SU-DHL-6 (cell line): ENCODE measurements around the gene PGBD5.

Experiments
- H2AFZ ChIP-seq: fragments of 200-600 bp; sonication (generic); 2 replicates; pipeline ENCODE4 v1.6.1; 2014; ENCODE audit warnings: low read depth, mild to moderate bottlenecking, moderate library complexity, mixed read lengths, antibody characterized with exemption, low read length; ENCODE audit not compliant: severe bottlenecking
- H3F3A ChIP-seq: fragments of 200-600 bp; shearing (Covaris generic); 2 replicates; pipeline ENCODE4 v1.6.0; 2016; ENCODE audit warnings: antibody characterized with exemption, mild to moderate bottlenecking; ENCODE audit not compliant: insufficient read depth
- H3K27ac ChIP-seq: fragments of 200-600 bp; sonication (generic); 2 replicates; pipeline ENCODE4 v1.5.1; 2016; ENCODE audit warnings: low read depth, mild to moderate bottlenecking, low read length, moderate library complexity, mixed read lengths
- H3K27me3 ChIP-seq: fragments of 200-600 bp; sonication (generic), shearing (Covaris generic); 2 replicates; pipeline ENCODE4 v1.6.0; 2014; ENCODE audit warnings: mild to moderate bottlenecking, low read length
- H3K36me3 ChIP-seq: fragments of 200-600 bp; sonication (generic); 2 replicates; pipeline ENCODE4 v1.6.1; 2014; ENCODE audit warnings: mild to moderate bottlenecking, low read length, mixed read lengths
- H3K4me2 ChIP-seq: fragments of 300-600, 200-600 bp; shearing (Covaris generic), sonication (generic); 2 replicates; pipeline ENCODE4 v1.6.0; 2014; ENCODE audit warnings: low read length, low read depth, mild to moderate bottlenecking; ENCODE audit not compliant: poor library complexity, severe bottlenecking
- H3K4me3 ChIP-seq: fragments of 200-600 bp; sonication (generic); 2 replicates; pipeline ENCODE4 v1.5.1; 2014; ENCODE audit warnings: antibody characterized with exemption, low read length, mild to moderate bottlenecking, mixed read lengths; ENCODE audit not compliant: insufficient read depth, poor library complexity, severe bottlenecking
- H3K79me2 ChIP-seq: fragments of 200-600 bp; sonication (generic); 2 replicates; pipeline ENCODE4 v1.6.1; 2014; ENCODE audit warnings: mild to moderate bottlenecking, low read length, moderate library complexity; ENCODE audit not compliant: insufficient read depth
- H3K9ac ChIP-seq: fragments of 200-600 bp; sonication (generic); 2 replicates; pipeline ENCODE4 v1.7.0; 2014; ENCODE audit warnings: mild to moderate bottlenecking, low read length
- H3K9me2 ChIP-seq: fragments of 200-600 bp; sonication (generic); replicated peaks from 2 replicates; pipeline ENCODE4 v1.6.1; 2014; ENCODE audit warnings: low read length; ENCODE audit not compliant: insufficient read depth
- H3K9me3 ChIP-seq: fragments of 200-600 bp; sonication (generic); 2 replicates; pipeline ENCODE4 v1.6.1; 2014; ENCODE audit warnings: low read length, mixed read lengths; ENCODE audit not compliant: insufficient read depth
- H4K20me1 ChIP-seq: fragments of 200-600 bp; sonication (generic); 2 replicates; pipeline ENCODE4 v1.6.1; 2014; ENCODE audit warnings: low read depth, mild to moderate bottlenecking, antibody characterized with exemption, low read length, moderate library complexity, mixed read lengths
- EZH2phosphoT487 ChIP-seq: fragments of 200-600 bp; sonication (generic), shearing (Covaris generic); conservative IDR thresholded peaks from 2 replicates; pipeline ENCODE4 v1.6.1; 2018; ENCODE audit warnings: mild to moderate bottlenecking, antibody characterized with exemption, low read length, moderate library complexity, mixed read lengths
- TF ChIP-seq, protein P1 (sequence below): fragments of 200-600 bp; sonication (generic); IDR thresholded peaks from one replicate; pipeline ENCODE4 v1.5.1; 2017; ENCODE audit warnings: antibody characterized with exemption, mild to moderate bottlenecking, low read length, moderate library complexity; ENCODE audit not compliant: insufficient read depth, poor library complexity, severe bottlenecking

The PGBD5 gene

DNA sequence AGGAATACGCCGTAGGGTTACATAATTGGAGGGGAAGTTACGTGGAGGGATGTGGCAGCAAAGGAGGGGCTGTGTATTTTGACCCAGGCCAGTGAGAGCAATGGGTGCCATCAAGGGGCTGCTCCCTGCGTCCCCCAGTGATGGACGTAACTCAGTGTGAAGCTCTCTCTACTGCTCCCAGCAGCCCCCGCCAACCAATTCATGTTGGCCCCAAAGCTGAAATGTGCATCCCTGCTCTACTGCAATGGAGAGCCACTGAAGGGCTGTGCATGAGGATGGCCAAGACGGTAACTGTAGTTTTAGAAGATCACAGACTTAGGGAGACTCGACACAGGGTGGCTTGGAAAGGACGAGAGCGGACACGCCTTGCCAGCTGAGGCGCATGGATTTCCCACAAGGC, 38.3 kb downstream of the PGBD5 start:
- no peaks in the 10 kb centered on the region for H3F3A ChIP-seq
- H3K9me3 ChIP-seq: no peaks in the 10 kb centered on the region
- H3K4me3 ChIP-seq: no peak overlapping the region
- no peaks in the 10 kb centered on the region for H4K20me1 ChIP-seq
- H3K36me3 ChIP-seq: no peaks in the 10 kb centered on the region
- no peak for TF ChIP-seq EZH2phosphoT487
- TF ChIP-seq, protein P1, sequence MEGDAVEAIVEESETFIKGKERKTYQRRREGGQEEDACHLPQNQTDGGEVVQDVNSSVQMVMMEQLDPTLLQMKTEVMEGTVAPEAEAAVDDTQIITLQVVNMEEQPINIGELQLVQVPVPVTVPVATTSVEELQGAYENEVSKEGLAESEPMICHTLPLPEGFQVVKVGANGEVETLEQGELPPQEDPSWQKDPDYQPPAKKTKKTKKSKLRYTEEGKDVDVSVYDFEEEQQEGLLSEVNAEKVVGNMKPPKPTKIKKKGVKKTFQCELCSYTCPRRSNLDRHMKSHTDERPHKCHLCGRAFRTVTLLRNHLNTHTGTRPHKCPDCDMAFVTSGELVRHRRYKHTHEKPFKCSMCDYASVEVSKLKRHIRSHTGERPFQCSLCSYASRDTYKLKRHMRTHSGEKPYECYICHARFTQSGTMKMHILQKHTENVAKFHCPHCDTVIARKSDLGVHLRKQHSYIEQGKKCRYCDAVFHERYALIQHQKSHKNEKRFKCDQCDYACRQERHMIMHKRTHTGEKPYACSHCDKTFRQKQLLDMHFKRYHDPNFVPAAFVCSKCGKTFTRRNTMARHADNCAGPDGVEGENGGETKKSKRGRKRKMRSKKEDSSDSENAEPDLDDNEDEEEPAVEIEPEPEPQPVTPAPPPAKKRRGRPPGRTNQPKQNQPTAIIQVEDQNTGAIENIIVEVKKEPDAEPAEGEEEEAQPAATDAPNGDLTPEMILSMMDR: no peak
- no peak overlapping the region for H2AFZ ChIP-seq
- H3K27ac ChIP-seq: no peak overlapping the region
- H3K9ac ChIP-seq: no peak overlapping the region
- H3K4me2 ChIP-seq: no peak overlapping the region
- no peaks in the 10 kb centered on the region; the same call in 1 of the 2 replicates for H3K27me3 ChIP-seq
- no peaks in the 10 kb centered on the region for H3K79me2 ChIP-seq
- H3K9me2 ChIP-seq: no peaks in the 10 kb centered on the region

DNA sequence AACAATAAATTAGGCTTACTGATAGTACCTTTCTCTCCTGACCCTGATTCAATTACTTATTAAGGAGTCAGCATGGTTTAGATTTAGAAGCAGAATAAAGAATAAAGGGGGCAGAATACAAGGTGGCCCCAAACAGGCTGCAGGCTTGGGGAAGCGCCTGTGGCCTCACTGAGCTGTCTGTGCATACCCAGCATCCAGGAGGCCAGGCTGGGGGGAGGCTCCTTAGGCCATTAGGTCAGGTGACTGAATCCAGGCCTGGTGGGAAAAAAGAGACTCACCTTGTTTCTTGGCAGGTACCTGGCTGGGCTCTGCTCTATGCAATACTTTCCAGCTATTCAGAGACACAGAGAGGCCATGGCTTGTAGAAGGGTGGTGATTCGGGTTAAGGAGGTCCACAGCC, 38.8 kb downstream of the PGBD5 start:
- TF ChIP-seq EZH2phosphoT487: no peak
- TF ChIP-seq, protein P1: no peak
- no peaks in the 10 kb centered on the region for H4K20me1 ChIP-seq

DNA sequence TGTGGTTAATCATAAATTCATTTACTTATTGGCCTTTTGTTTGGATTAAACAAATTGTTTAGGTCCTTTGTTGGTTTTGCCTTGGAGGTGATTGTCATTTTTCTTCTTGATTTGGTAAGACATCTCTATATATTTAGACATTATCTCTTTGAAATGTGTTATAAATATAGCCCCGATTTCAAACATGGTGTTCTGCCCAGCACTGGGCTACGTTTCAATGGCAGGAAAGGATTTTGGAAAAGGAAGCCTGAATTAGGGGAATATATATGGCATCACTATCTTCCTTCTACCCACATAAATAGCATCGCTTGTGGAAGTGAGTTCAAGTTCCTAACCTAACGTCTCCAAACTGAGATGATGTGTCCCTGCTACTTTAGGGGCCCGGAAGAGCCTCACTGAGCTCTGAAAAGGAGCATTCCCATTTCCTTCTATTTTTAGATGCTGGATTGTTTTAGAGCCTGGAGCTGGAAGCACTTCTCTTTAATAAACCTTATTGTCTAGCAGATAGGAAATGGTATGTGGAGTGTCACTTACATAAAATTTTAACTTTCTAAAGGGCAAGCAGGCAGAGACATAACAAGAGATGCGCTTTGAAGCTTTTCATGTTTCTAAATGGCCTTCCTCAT, 39.4 kb downstream of the PGBD5 start:
- Histone ChIP-seq H4K20me1 (no peaks in the 10 kb centered on the region), H3K36me3 (no peaks in the 10 kb centered on the region)
- no peak for TF ChIP-seq EZH2phosphoT487
- TF ChIP-seq, protein P1: no peak

More for the DNA sequence above, 38.8 kb downstream of the PGBD5 start:
- Histone ChIP-seq H3K9ac (no peak overlapping the region), H3K27ac (no peak overlapping the region), H3K27me3 (no peaks in the 10 kb centered on the region), H3K4me3 (no peak overlapping the region), H3K9me3 (no peaks in the 10 kb centered on the region), H3K4me2 (no peak overlapping the region), H3K36me3 (no peaks in the 10 kb centered on the region), H3K79me2 (no peaks in the 10 kb centered on the region), H3K9me2 (no peaks in the 10 kb centered on the region), H3F3A (no peaks in the 10 kb centered on the region), H2AFZ (no peak overlapping the region)

More for the DNA sequence above, 39.4 kb downstream of the PGBD5 start:
- H3K4me3 ChIP-seq: no peak overlapping the region
- H2AFZ ChIP-seq: no peak overlapping the region
- no peak overlapping the region for H3K27ac ChIP-seq
- H3K4me2 ChIP-seq: no peak overlapping the region
- H3K9ac ChIP-seq: no peak overlapping the region
- no peaks in the 10 kb centered on the region for H3K79me2 ChIP-seq
- no peaks in the 10 kb centered on the region for H3K9me3 ChIP-seq
- H3K27me3 ChIP-seq: no peaks in the 10 kb centered on the region
- H3F3A ChIP-seq: no peaks in the 10 kb centered on the region
- H3K9me2 ChIP-seq: no peaks in the 10 kb centered on the region
